SK-N-SH (cell line): Measurements from ENCODE around the gene MANF. TPM values are rescaled to one million over a fixed set of nuclear protein-coding genes. Genes with fewer than 3 reads are reported as not detected.

Experiments
- CTCF ChIA-PET: fragments of 300-600, 350-600 bp; formaldehyde crosslinking; extraction: SDS; loops from one replicate; lab custom pipeline; 2021; lab: Yijun Ruan, JAX
- POLR2A ChIA-PET: fragments of 350-600 bp; sonication (Branson Sonifier 250); formaldehyde crosslinking; extraction: SDS; loops from one replicate; lab custom pipeline; 2020; ENCODE audit warnings: antibody characterized with exemption, inconsistent platforms; lab: Yijun Ruan, JAX
- DNase-seq: peaks from one replicate; pipeline ENCODE4 v3.0.0; 2012
- H2AFZ ChIP-seq: fragments of 200-600 bp; sonication (generic); 2 replicates; pipeline ENCODE4 v1.8.1; 2016; ENCODE audit warnings: antibody characterized with exemption, mild to moderate bottlenecking, low read depth
- H3F3A ChIP-seq: fragments of 200-600 bp; sonication (generic); replicated peaks from 2 replicates; pipeline ENCODE3; 2016; ENCODE audit warnings: antibody characterized with exemption, mild to moderate bottlenecking; ENCODE audit not compliant: insufficient read depth
- H3K27ac ChIP-seq, 2 experiments: fragments of 200-500 bp in 1 of 2; fragments of 200-600 bp in 1 of 2; sonication (Bioruptor generic) in 1 of 2; sonication (generic), shearing (Covaris generic) in 1 of 2; 2 replicates each; pipeline versions ENCODE4 v1.5.1 to v1.6.1; 2014 to 2016; ENCODE audit warnings: low read depth in 2 of 2, inconsistent platforms in 1 of 2, low read length in 1 of 2, mild to moderate bottlenecking in 1 of 2, mixed read lengths in 1 of 2
- H3K27me3 ChIP-seq: fragments of 200-600 bp; sonication (generic), shearing (Covaris generic); 2 replicates; pipeline ENCODE4 v1.6.1; 2016; ENCODE audit warnings: mixed run types; ENCODE audit not compliant: insufficient read depth
- H3K36me3 ChIP-seq, 2 experiments: fragments of 200-500 bp in 1 of 2; fragments of 200-600 bp in 1 of 2; sonication (Bioruptor generic) in 1 of 2; sonication (generic) in 1 of 2; replicated peaks in 1 of 2; 2 replicates each; pipeline versions ENCODE3 to v1.5.1; 2014 to 2016; ENCODE audit warnings: low read length in 1 of 2, mild to moderate bottlenecking in 1 of 2; ENCODE audit not compliant: insufficient read depth in 2 of 2, control insufficient read depth in 1 of 2
- H3K4me1 ChIP-seq, 2 experiments: fragments of 200-500 bp in 1 of 2; fragments of 200-600 bp in 1 of 2; sonication (Bioruptor generic) in 1 of 2; sonication (generic), shearing (Covaris generic) in 1 of 2; 2 replicates each; pipeline versions ENCODE4 v1.5.1 to v1.6.1; 2014 to 2016; ENCODE audit warnings: low read depth in 1 of 2, low read length in 1 of 2, mixed run types in 1 of 2; ENCODE audit not compliant: insufficient read depth in 2 of 2, control insufficient read depth in 1 of 2
- H3K4me2 ChIP-seq: fragments of 200-600 bp; sonication (generic), shearing (Covaris generic); 2 replicates; pipeline ENCODE4 v1.6.1; 2017; ENCODE audit warnings: mixed run types
- H3K4me3 ChIP-seq, 2 experiments: fragments of 200-500 bp in 1 of 2; fragments of 200-600 bp in 1 of 2; sonication (Bioruptor generic) in 1 of 2; sonication (generic), shearing (Covaris generic) in 1 of 2; 2 replicates each; pipeline versions ENCODE4 v1.5.1 to v1.8.1; 2014 to 2016; ENCODE audit warnings: low read depth in 2 of 2, inconsistent platforms in 1 of 2, low read length in 1 of 2, mild to moderate bottlenecking in 1 of 2, mixed read lengths in 1 of 2, moderate library complexity in 1 of 2
- H3K79me2 ChIP-seq: fragments of 200-600 bp; sonication (generic); 2 replicates; pipeline ENCODE4 v1.8.1; 2017; ENCODE audit warnings: mild to moderate bottlenecking; ENCODE audit not compliant: insufficient read depth
- H3K9ac ChIP-seq: fragments of 200-600 bp; sonication (generic); 2 replicates; pipeline ENCODE4 v1.6.1; 2017; ENCODE audit warnings: mixed run types
- H3K9me2 ChIP-seq: fragments of 200-600 bp; sonication (generic); 2 replicates; pipeline ENCODE4 v1.6.1; 2017; ENCODE audit warnings: mixed run types
- H3K9me3 ChIP-seq: fragments of 200-600 bp; sonication (generic); 2 replicates; pipeline ENCODE4 v1.6.1; 2017; ENCODE audit warnings: mixed run types, mild to moderate bottlenecking, moderate library complexity
- H4K20me1 ChIP-seq: fragments of 200-600 bp; sonication (generic); 2 replicates; pipeline ENCODE4 v1.6.1; 2017; ENCODE audit warnings: mild to moderate bottlenecking, mixed run types; ENCODE audit not compliant: insufficient read depth
- CHD2 ChIP-seq: fragments of 150-350 bp; IDR thresholded peaks from 2 replicates; pipeline ENCODE4 v1.6.1; 2018; ENCODE audit warnings: low read length; ENCODE audit not compliant: partially characterized antibody
- EP300 ChIP-seq, 2 experiments: IDR thresholded peaks; 2 replicates each; pipeline versions ENCODE4 v1.4.0 to v1.6.1; 2012; ENCODE audit warnings: borderline replicate concordance in 1 of 2, low read depth in 1 of 2, low read length in 1 of 2
- EZH2phosphoT487 ChIP-seq: fragments of 200-600 bp; sonication (generic); IDR thresholded peaks from 2 replicates; pipeline ENCODE4 v1.6.1; 2017; ENCODE audit warnings: low read depth, mixed run types, mild to moderate bottlenecking, antibody characterized with exemption, moderate library complexity, borderline replicate concordance
- FOSL2 ChIP-seq: IDR thresholded peaks from 2 replicates; pipeline ENCODE4 v1.4.0; 2012; ENCODE audit warnings: low read depth, mild to moderate bottlenecking, moderate library complexity, borderline replicate concordance
- FOXM1 ChIP-seq: IDR thresholded peaks from 2 replicates; pipeline ENCODE4 v1.4.0; 2012; ENCODE audit warnings: low read depth, mild to moderate bottlenecking
- GATA2 ChIP-seq: sonication (generic); formaldehyde crosslinking; IDR thresholded peaks from 2 replicates; pipeline ENCODE4 v1.5.0; 2020; ENCODE audit warnings: mild to moderate bottlenecking, missing genetic modification reagents
- MEF2A ChIP-seq: IDR thresholded peaks from 2 replicates; pipeline ENCODE4 v1.4.0; 2012; ENCODE audit warnings: low read depth, borderline replicate concordance
- PBX3 ChIP-seq: IDR thresholded peaks from 2 replicates; pipeline ENCODE4; 2012
- RAD21 ChIP-seq: IDR thresholded peaks from 2 replicates; pipeline ENCODE4 v1.6.1; 2012; ENCODE audit warnings: mild to moderate bottlenecking, low read length
- RFX5 ChIP-seq: IDR thresholded peaks from 2 replicates; pipeline ENCODE4 v1.6.1; 2012; ENCODE audit warnings: mild to moderate bottlenecking, improper control_type of control experiment, low read length
- RXRA ChIP-seq: IDR thresholded peaks from 2 replicates; pipeline ENCODE4 v1.4.0; 2012; ENCODE audit warnings: low read depth, mild to moderate bottlenecking, borderline replicate concordance
- SIN3A ChIP-seq: IDR thresholded peaks from 2 replicates; pipeline ENCODE4 v1.6.1; 2012; ENCODE audit warnings: low read depth, mild to moderate bottlenecking, low read length, moderate library complexity, borderline replicate concordance
- TEAD4 ChIP-seq: IDR thresholded peaks from 2 replicates; pipeline ENCODE4 v1.4.0; 2012; ENCODE audit warnings: mild to moderate bottlenecking, borderline replicate concordance; ENCODE audit not compliant: insufficient read depth
- USF2 ChIP-seq: fragments of 150-350 bp; IDR thresholded peaks from 2 replicates; pipeline ENCODE4 v1.6.1; 2017; ENCODE audit warnings: antibody characterized with exemption, low read length, low read depth, borderline replicate concordance
- YY1 ChIP-seq: IDR thresholded peaks from 2 replicates; pipeline ENCODE4 v1.4.0; 2012; ENCODE audit warnings: low read depth, mild to moderate bottlenecking
- WGBS: methylation state at CpG from one replicate; pipeline ENCODE4 v1.1.6; 2017; ENCODE audit warnings: low lambda C conversion rate; 5-methylcytosine and 5-hydroxymethylcytosine counted together
- polyA plus RNA-seq, 3 experiments: library from polyadenylated mRNA; depleted of rRNA; stranded (reverse); fragments of >200 nt; gene quantifications; 2 replicates each; pipeline ENCODE4 v1.2.3, GENCODE V29; 2012
- TF ChIP-seq, protein P1 (sequence below): IDR thresholded peaks from 2 replicates; pipeline ENCODE4 v1.6.1; 2012; ENCODE audit warnings: mild to moderate bottlenecking, low read depth, low read length, moderate library complexity

MANF gene
- polyA plus RNA-seq, 1 of the 3 experiments (the other 2 are of a cell fraction), result 121 TPM

- 88% methylated on average over 3 of the region's 4 CpGs for WGBS
- Histone ChIP-seq H3K9me3 (no peaks in the 10 kb centered on the region), H3K4me2 (no peak overlapping the region), H3K79me2 (peaks cover 15% of the 10 kb centered on the region), H3K27me3 (no peaks in the 10 kb centered on the region), H3F3A (peaks cover 18% of the 10 kb centered on the region), H3K4me1 (peaks cover 0 to 10% of the 10 kb centered on the region in 2 experiments; a peak in 1 of 4 replicates), H3K9me2 (no peaks in the 10 kb centered on the region), H3K36me3 (peaks cover 20 to 85% of the 10 kb centered on the region in 2 experiments), H3K27ac (no peak overlapping the region), H2AFZ (no peak overlapping the region), H4K20me1 (peaks cover 23% of the 10 kb centered on the region), H3K4me3 (no peak overlapping the region), H3K9ac (no peak overlapping the region)
- POLR2A ChIA-PET, result no interaction called here
- TF ChIP-seq GATA2 (CRISPR knock-in tag), result no peak
- CTCF ChIA-PET, result interaction anchor here (0.8 to 5.0 kb wide), 3 partner anchors 11 to 399 kb away, joined by 3 to 34 read pairs (median 5); no protein-coding TSS in a partner anchor
- no peak for DNase-seq
These were observed 15.1 kb downstream of the MANF start for GRCh38 chr3:51400166-51400565.

- Histone ChIP-seq H3K27ac (no peak overlapping the region), H3F3A (peaks cover 12% of the 10 kb centered on the region), H3K9me2 (no peaks in the 10 kb centered on the region), H3K9ac (no peak overlapping the region), H2AFZ (no peak overlapping the region), H3K27me3 (no peaks in the 10 kb centered on the region), H4K20me1 (peaks cover 8% of the 10 kb centered on the region), H3K4me3 (no peak overlapping the region), H3K36me3 (peaks cover 21 to 73% of the 10 kb centered on the region in 2 experiments), H3K79me2 (no peaks in the 10 kb centered on the region; the same call in 1 of the 2 replicates), H3K9me3 (no peaks in the 10 kb centered on the region), H3K4me1 (no peaks in the 10 kb centered on the region; a peak in 1 of 4 replicates), H3K4me2 (no peak overlapping the region)
- ChIA-PET CTCF (interaction anchor here (1.1 to 5.0 kb wide), 3 partner anchors 10 to 33 kb away, joined by 3 to 34 read pairs (median 9); no protein-coding TSS in a partner anchor), POLR2A (no interaction called here)
- DNase-seq, result no peak
- WGBS, result 92% methylated on average over 4 of the region's 4 CpGs
- no peak for TF ChIP-seq USF2
- no peak for TF ChIP-seq RXRA
These were observed 16.6 kb downstream of the MANF start for GRCh38 chr3:51401735-51402134.

GRCh38 chr3:51403675-51404074, 18.6 kb downstream of the MANF start:
- Histone ChIP-seq H3K9me2 (no peaks in the 10 kb centered on the region), H4K20me1 (no peaks in the 10 kb centered on the region), H3K4me1 (no peaks in the 10 kb centered on the region), H3K27me3 (no peaks in the 10 kb centered on the region), H3K9ac (no peak overlapping the region), H2AFZ (no peak overlapping the region), H3K4me3 (no peak overlapping the region), H3K36me3 (peaks cover 28 to 56% of the 10 kb centered on the region in 2 experiments), H3K27ac (no peak overlapping the region), H3K79me2 (no peaks in the 10 kb centered on the region; the same call in 1 of the 2 replicates), H3K9me3 (no peaks in the 10 kb centered on the region), H3K4me2 (no peak overlapping the region), H3F3A (peaks cover under 1% of the 10 kb centered on the region)
- DNase-seq, result no peak
- ChIA-PET POLR2A (no interaction called here), CTCF (interaction anchor here (0.6 to 3.2 kb wide), 3 partner anchors 13 to 31 kb away, joined by 3 to 9 read pairs (median 3); partner anchors contain the start of gene RBM15B)
- TF ChIP-seq FOXM1 (no peak), YY1 (no peak), RAD21 (no peak), RXRA (no peak), PBX3 (no peak), MEF2A (no peak), GATA2 (CRISPR knock-in tag) (no peak), FOSL2 (no peak), SIN3A (no peak), EP300 (IDR thresholded peaks at IDR 0.05; ENCODE audit: borderline replicate concordance in 1 of 2, low read depth in 1 of 2, low read length in 1 of 2) (no peak), CHD2 (no peak), TEAD4 (no peak), EZH2phosphoT487 (no peak), RFX5 (no peak)
- TF ChIP-seq, protein P1, sequence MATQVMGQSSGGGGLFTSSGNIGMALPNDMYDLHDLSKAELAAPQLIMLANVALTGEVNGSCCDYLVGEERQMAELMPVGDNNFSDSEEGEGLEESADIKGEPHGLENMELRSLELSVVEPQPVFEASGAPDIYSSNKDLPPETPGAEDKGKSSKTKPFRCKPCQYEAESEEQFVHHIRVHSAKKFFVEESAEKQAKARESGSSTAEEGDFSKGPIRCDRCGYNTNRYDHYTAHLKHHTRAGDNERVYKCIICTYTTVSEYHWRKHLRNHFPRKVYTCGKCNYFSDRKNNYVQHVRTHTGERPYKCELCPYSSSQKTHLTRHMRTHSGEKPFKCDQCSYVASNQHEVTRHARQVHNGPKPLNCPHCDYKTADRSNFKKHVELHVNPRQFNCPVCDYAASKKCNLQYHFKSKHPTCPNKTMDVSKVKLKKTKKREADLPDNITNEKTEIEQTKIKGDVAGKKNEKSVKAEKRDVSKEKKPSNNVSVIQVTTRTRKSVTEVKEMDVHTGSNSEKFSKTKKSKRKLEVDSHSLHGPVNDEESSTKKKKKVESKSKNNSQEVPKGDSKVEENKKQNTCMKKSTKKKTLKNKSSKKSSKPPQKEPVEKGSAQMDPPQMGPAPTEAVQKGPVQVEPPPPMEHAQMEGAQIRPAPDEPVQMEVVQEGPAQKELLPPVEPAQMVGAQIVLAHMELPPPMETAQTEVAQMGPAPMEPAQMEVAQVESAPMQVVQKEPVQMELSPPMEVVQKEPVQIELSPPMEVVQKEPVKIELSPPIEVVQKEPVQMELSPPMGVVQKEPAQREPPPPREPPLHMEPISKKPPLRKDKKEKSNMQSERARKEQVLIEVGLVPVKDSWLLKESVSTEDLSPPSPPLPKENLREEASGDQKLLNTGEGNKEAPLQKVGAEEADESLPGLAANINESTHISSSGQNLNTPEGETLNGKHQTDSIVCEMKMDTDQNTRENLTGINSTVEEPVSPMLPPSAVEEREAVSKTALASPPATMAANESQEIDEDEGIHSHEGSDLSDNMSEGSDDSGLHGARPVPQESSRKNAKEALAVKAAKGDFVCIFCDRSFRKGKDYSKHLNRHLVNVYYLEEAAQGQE, result no peak
